GM10266 (cell line): Measurements from ENCODE around the gene BCL2L15.

Experiments used
- DNase-seq: peaks from one replicate; pipeline ENCODE4 v3.0.0; 2012; ENCODE audit errors: extremely low spot score
- CTCF ChIP-seq: IDR thresholded peaks from 2 replicates; pipeline ENCODE4 v1.5.1; 2012; ENCODE audit warnings: mild to moderate bottlenecking, low read depth; ENCODE audit not compliant: control insufficient read depth, insufficient read depth; ENCODE audit errors: missing control alignments

Gene BCL2L15

GRCh38 chr1:113918243-113918642 is 30.9 kb upstream of the BCL2L15 start:
- TF ChIP-seq CTCF = no peak
- no peak for DNase-seq

GRCh38 chr1:113917400-113918082 is 30.2 kb upstream of the BCL2L15 start:
- DNase-seq = no peak
- no peak for TF ChIP-seq CTCF

GRCh38 chr1:113916974-113917373 is 29.6 kb upstream of the BCL2L15 start:
- TF ChIP-seq CTCF = no peak

DNA sequence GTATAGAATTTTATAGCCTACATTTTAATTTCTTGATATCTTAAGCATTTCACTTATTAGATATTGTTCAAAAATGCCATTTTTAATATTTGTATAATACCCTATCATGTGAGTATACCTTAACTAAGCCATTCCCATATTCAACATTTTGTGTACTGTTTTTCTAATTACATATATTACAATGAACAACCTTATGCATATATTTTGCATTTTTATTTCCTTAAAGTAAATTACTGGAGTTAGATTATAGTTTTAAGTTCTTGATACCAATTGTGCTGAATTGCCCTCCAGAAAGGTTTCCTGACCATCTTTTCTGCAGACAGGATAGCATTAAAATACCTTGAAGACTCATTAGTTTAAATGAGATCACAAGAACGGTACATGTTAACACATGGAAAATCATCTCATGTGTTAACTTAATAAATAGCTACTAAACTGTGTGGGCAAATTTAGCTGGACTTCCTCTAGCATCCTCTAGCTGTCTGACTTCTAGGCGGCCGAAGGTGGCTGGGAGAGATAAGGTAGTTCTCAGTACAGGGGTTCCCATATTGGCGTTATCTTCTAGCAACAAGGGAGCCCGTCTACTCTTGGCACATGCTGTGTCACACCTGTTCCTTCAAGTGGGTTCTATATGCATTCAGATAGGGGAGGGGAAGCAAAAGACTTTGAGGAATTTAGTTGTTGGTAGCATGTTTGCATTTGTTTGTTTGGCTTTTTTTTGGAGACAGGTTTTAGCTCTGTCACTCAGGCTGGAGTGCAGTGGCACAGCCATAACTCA is 26.7 kb upstream of the BCL2L15 start:
- TF ChIP-seq CTCF = no peak
- no peak for DNase-seq

More at GRCh38 chr1:113916974-113917373, 29.6 kb upstream of the BCL2L15 start:
- no peak for DNase-seq

DNA sequence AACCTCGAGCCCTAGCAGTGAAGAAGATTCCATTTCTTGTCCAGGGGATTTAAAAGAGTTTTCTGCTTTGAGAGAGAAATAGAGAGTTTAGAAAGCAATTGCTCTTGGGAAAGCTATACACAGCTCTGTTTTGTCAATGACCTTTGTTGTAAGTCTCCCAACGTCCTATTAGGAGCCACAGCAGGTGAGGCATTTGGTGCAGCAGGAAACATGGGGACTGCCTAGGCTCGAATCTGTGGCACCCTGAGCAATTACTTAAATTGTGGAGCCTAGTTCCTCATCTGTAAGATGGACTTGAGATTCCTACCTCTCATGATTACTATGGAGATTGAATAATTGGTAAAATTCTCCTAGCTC is 25.9 kb upstream of the BCL2L15 start:
- TF ChIP-seq CTCF = no peak
- no peak for DNase-seq

DNA sequence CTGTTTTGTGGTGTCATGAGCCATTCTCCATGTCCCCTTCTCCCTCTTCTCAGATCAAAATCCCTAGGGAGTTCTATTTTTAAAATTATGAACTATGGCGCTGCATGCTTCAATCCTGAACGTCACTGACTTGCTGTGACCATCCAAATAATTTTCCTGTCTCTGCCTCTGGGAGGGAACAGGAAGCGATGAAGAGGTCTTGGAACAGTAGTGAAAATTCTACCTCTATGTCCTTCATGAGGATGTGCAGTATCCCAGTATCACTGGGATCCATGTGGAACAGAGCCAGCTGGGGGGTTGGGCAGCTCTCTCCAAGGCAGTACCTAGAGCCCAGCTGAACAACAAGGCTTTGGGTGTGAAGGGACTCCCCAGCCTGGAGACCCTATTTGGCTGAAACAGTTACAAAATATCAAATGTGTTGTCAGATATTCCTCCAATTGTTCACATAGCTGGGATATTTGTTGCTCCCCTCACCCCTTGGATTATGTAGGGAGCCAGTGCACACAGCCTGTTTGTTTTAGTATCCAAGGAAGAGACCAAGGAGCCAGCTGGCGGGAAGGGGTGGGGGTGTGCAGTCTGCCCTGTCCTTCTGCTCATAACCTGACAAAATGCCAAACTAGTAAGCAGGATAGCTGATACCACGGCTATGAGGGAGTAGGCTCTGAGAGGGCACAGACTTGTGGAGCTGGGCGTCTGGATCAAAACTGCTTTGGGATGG is 25.4 kb upstream of the BCL2L15 start:
- TF ChIP-seq CTCF = no peak
- DNase-seq = no peak
